IMR-90 (cell line): Measurements from ENCODE around the gene BRAT1. TPM values are rescaled to one million over a fixed set of nuclear protein-coding genes. Genes with fewer than 3 reads are reported as not detected.

ENCODE experiments used
- ATAC-seq: fragments of 200-7000 bp; cut with Tn5 transposase; 2 replicates; pipeline ENCODE4 v1.9.1; 2020; ENCODE audit warnings: low read depth, mild to moderate bottlenecking, moderate library complexity
- BruUV-seq: library from RNA; stranded (reverse); fragments of 400-500 nt; replicated peaks from 2 replicates; lab custom pipeline; 2021; lab: Mats Ljungman, UMichigan
- CTCF ChIA-PET: fragments of 300-600 bp; formaldehyde crosslinking; extraction: SDS; loops from one replicate; lab custom pipeline; 2021; ENCODE audit warnings: antibody characterized with exemption; lab: Yijun Ruan, JAX
- POLR2A ChIA-PET: fragments of 300-600 bp; sonication (Branson Sonifier 250); formaldehyde crosslinking; loops from one replicate; lab custom pipeline; 2022; ENCODE audit warnings: antibody characterized with exemption; ENCODE audit not compliant: unreplicated experiment; lab: Charles Lee
- DNase-seq: peaks from one replicate; pipeline ENCODE4 v3.0.0; 2013
- H2AFZ ChIP-seq: replicated peaks from 2 replicates; pipeline ENCODE3; 2013; ENCODE audit warnings: low read length, mild to moderate bottlenecking; ENCODE audit not compliant: poor library complexity
- H2AK5ac ChIP-seq: 2 replicates; pipeline ENCODE4 v1.6.1; 2013; ENCODE audit warnings: low read depth, low read length, inconsistent platforms
- H2AK9ac ChIP-seq: replicated peaks from 2 replicates; pipeline ENCODE3; 2013; ENCODE audit warnings: mild to moderate bottlenecking, low read depth, low read length, moderate library complexity; ENCODE audit not compliant: poor library complexity
- H2BK120ac ChIP-seq: 2 replicates; pipeline ENCODE4 v1.6.1; 2013; ENCODE audit warnings: low read depth, low read length, inconsistent platforms
- H2BK15ac ChIP-seq: 3 replicates; pipeline ENCODE4 v1.6.1; 2013; ENCODE audit warnings: low read depth, low read length, inconsistent platforms
- H2BK20ac ChIP-seq: 2 replicates; pipeline ENCODE4 v1.6.1; 2013; ENCODE audit warnings: low read depth, mild to moderate bottlenecking, inconsistent platforms, low read length, moderate library complexity
- H2BK5ac ChIP-seq: 2 replicates; pipeline ENCODE4 v1.6.1; 2013; ENCODE audit warnings: mild to moderate bottlenecking, low read depth, low read length, inconsistent platforms; ENCODE audit not compliant: poor library complexity, severe bottlenecking
- H3K14ac ChIP-seq: replicated peaks from 2 replicates; pipeline ENCODE4 v1.6.1; 2013; ENCODE audit warnings: low read depth, low read length, inconsistent platforms
- H3K18ac ChIP-seq: 2 replicates; pipeline ENCODE4 v1.6.1; 2013; ENCODE audit warnings: low read depth, low read length, control low read depth
- H3K23ac ChIP-seq: 2 replicates; pipeline ENCODE4 v1.6.1; 2013; ENCODE audit warnings: low read depth, low read length, inconsistent platforms
- H3K27ac ChIP-seq: 2 replicates; pipeline ENCODE4 v1.5.1; 2013; ENCODE audit warnings: mild to moderate bottlenecking, control low read depth, low read length; ENCODE audit not compliant: insufficient read depth
- H3K27me3 ChIP-seq: 2 replicates; pipeline ENCODE4 v1.6.1; 2013; ENCODE audit warnings: low read length; ENCODE audit not compliant: control insufficient read depth, insufficient read depth
- H3K36me3 ChIP-seq: 2 replicates; pipeline ENCODE4 v1.6.1; 2013; ENCODE audit warnings: low read length, mixed read lengths; ENCODE audit not compliant: control insufficient read depth, insufficient read depth
- H3K4ac ChIP-seq: 2 replicates; pipeline ENCODE4 v1.6.1; 2013; ENCODE audit warnings: low read depth, low read length, inconsistent platforms
- H3K4me1 ChIP-seq: 2 replicates; pipeline ENCODE4 v1.6.1; 2013; ENCODE audit warnings: low read length, mixed read lengths; ENCODE audit not compliant: control insufficient read depth, insufficient read depth
- H3K4me2 ChIP-seq: 2 replicates; pipeline ENCODE4 v1.6.1; 2013; ENCODE audit warnings: low read depth, mild to moderate bottlenecking, control low read depth, low read length, moderate library complexity
- H3K4me3 ChIP-seq: 2 replicates; pipeline ENCODE4 v1.5.1; 2013; ENCODE audit warnings: low read depth, mild to moderate bottlenecking, control low read depth, low read length, moderate library complexity; ENCODE audit not compliant: insufficient read depth
- H3K56ac ChIP-seq: 2 replicates; pipeline ENCODE4 v1.6.1; 2013; ENCODE audit warnings: low read length, inconsistent platforms; ENCODE audit not compliant: insufficient read depth; ENCODE audit errors: extremely low read depth
- H3K79me1 ChIP-seq, 2 experiments: 2 replicates each; pipeline ENCODE4 v1.6.1; 2013; ENCODE audit warnings: low read length in 2 of 2, inconsistent platforms in 1 of 2, low read depth in 1 of 2
- H3K9ac ChIP-seq: 2 replicates; pipeline ENCODE4 v1.6.1; 2013; ENCODE audit warnings: low read depth, low read length, control low read depth
- H3K9me1 ChIP-seq: 2 replicates; pipeline ENCODE4 v1.6.1; 2013; ENCODE audit warnings: low read length, inconsistent platforms; ENCODE audit not compliant: insufficient read depth
- H3K9me3 ChIP-seq: 2 replicates; pipeline ENCODE4 v1.6.1; 2013; ENCODE audit warnings: low read length; ENCODE audit not compliant: control insufficient read depth, insufficient read depth
- H4K20me1 ChIP-seq: 2 replicates; pipeline ENCODE4 v1.6.1; 2013; ENCODE audit warnings: low read length, inconsistent platforms; ENCODE audit not compliant: insufficient read depth
- H4K5ac ChIP-seq: 2 replicates; pipeline ENCODE4 v1.6.1; 2013; ENCODE audit warnings: mild to moderate bottlenecking, low read depth, low read length, control low read depth
- H4K8ac ChIP-seq, 2 experiments: 2 replicates each; pipeline ENCODE4 v1.6.1; 2013; ENCODE audit warnings: low read depth in 2 of 2, low read length in 2 of 2, control low read depth in 1 of 2, inconsistent platforms in 1 of 2
- H4K91ac ChIP-seq: 2 replicates; pipeline ENCODE4 v1.6.1; 2013; ENCODE audit warnings: low read depth, low read length, inconsistent platforms; ENCODE audit not compliant: insufficient read depth
- FOS ChIP-seq: fragments of 150-350 bp; IDR thresholded peaks from 2 replicates; pipeline ENCODE4 v1.6.1; 2016; ENCODE audit warnings: low read depth, low read length
- MAFK ChIP-seq: IDR thresholded peaks from 2 replicates; pipeline ENCODE4 v1.6.1; 2012; ENCODE audit warnings: low read depth, low read length, improper control_type of control experiment
- POLR2A ChIP-seq: IDR thresholded peaks from 2 replicates; pipeline ENCODE4 v1.6.1; 2012; ENCODE audit warnings: mild to moderate bottlenecking, low read depth, low read length
- WGBS, 2 experiments: methylation state at CpG; one replicate each; pipeline versions ENCODE4 v1.1.5 to v1.1.7; 2013; ENCODE audit warnings: missing lambda C conversion rate in 2 of 2; ENCODE audit not compliant: insufficient read length in 1 of 2; ENCODE audit errors: extremely low coverage in 2 of 2; 5-methylcytosine and 5-hydroxymethylcytosine counted together
- dilution Hi-C: fragments of 300-500 bp; cut with HindIII; formaldehyde crosslinking; loops from one replicate; pipeline ENCODE4 v1.14.3; 2018; ENCODE audit warnings: low sequenced_read_pairs; ENCODE audit not compliant: unreplicated experiment
- in situ Hi-C: fragments of 300-500 bp; cut with MboI; formaldehyde crosslinking; loops from 3 replicates; pipeline ENCODE4 v1.14.3; 2019; ENCODE audit warnings: low sequenced_read_pairs, inconsistent platforms, mixed read lengths
- intact Hi-C: fragments of 100-400 bp; cut with micrococcal nuclease; formaldehyde crosslinking; loops from 2 replicates; pipeline ENCODE4 v1.10.0; 2022
- polyA plus RNA-seq, 3 experiments: library from polyadenylated mRNA; depleted of rRNA; stranded (reverse); fragments of >200 nt; gene quantifications; 2 replicates each; pipeline ENCODE4 v1.2.3, GENCODE V29; 2012; ENCODE audit warnings: low replicate concordance in 1 of 3
- total RNA-seq: library from RNA; depleted of rRNA; stranded (reverse); fragments of >200 nt; gene quantifications from 2 replicates; pipeline ENCODE4 v1.2.3, GENCODE V29; 2012

Gene BRAT1
- total and polyA plus RNA-seq, 2 of the 4 experiments (the other 2 are of a cell fraction), result 6.8 to 21.9 TPM

GRCh38 chr7:2575733-2576340 is 20.5 kb upstream of the BRAT1 start:
- no peak overlapping the region for H2AK5ac ChIP-seq
- no peak overlapping the region for H4K5ac ChIP-seq
- BruUV-seq, result no TSS peak
- ChIA-PET CTCF (no interaction called here), POLR2A (no interaction called here)
- H3K23ac ChIP-seq, result no peak overlapping the region
- dilution Hi-C loops (no loop called here), in situ Hi-C loops (no loop called here), intact Hi-C loops (no loop called here)
- H3K4me1 ChIP-seq, result peaks cover 5% of the 10 kb centered on the region
- no peaks in the 10 kb centered on the region for H3K27me3 ChIP-seq
- H4K20me1 ChIP-seq, result no peaks in the 10 kb centered on the region
- H3K9me3 ChIP-seq, result no peaks in the 10 kb centered on the region
- H4K91ac ChIP-seq, result no peak overlapping the region
- no peak overlapping the region for H2BK15ac ChIP-seq
- peaks cover 0 to 3% of the 10 kb centered on the region in 2 experiments; a peak in 1 of 4 replicates for H3K79me1 ChIP-seq
- H3K56ac ChIP-seq, result no peak overlapping the region
- no peak overlapping the region for H2BK120ac ChIP-seq
- no peak overlapping the region for H3K18ac ChIP-seq
- no peak overlapping the region for H2AFZ ChIP-seq
- H3K27ac ChIP-seq, result no peak overlapping the region
- no CpG with 5 or more reads among the region's 21 CpGs for WGBS, 2 experiments
- H3K36me3 ChIP-seq, result peaks cover 19% of the 10 kb centered on the region
- H3K9ac ChIP-seq, result no peak overlapping the region
- no peak overlapping the region for H3K4me2 ChIP-seq
- no peak overlapping the region for H4K8ac ChIP-seq
- DNase-seq, result peak; percentile 46
- no peak overlapping the region for H2BK20ac ChIP-seq
- no peak overlapping the region for H3K14ac ChIP-seq
- no peak overlapping the region for H2AK9ac ChIP-seq
- no peak overlapping the region for H3K4me3 ChIP-seq
- no peak for TF ChIP-seq POLR2A
- TF ChIP-seq FOS, result no peak
- no peak for TF ChIP-seq MAFK
- no peak overlapping the region for H2BK5ac ChIP-seq
- H3K9me1 ChIP-seq, result peaks cover 6% of the 10 kb centered on the region; the same call in 1 of the 2 replicates
- H3K4ac ChIP-seq, result no peak overlapping the region
- ATAC-seq, result peak; percentile 35
